ENCODE data around the gene ADARB2.

Gene ADARB2

GRCh38 chr10:1211844-1212570, 525.3 kb downstream of the ADARB2 start:
- FAIRE-seq: no peak
- no peak for DNase-seq (ENCODE audit: insufficient read length, low spot score)

GRCh38 chr10:1210667-1211066, 526.7 kb downstream of the ADARB2 start:
- FAIRE-seq (no peak), DNase-seq (ENCODE audit: insufficient read length, low spot score) (no peak)
- no peak for TF ChIP-seq POLR2A (IDR thresholded peaks at IDR 0.05; ENCODE audit: low read depth, low read length)

More at GRCh38 chr10:1211844-1212570, 525.3 kb downstream of the ADARB2 start:
- TF ChIP-seq POLR2A (IDR thresholded peaks at IDR 0.05; ENCODE audit: low read depth, low read length): no peak

GRCh38 chr10:1209355-1209979, 527.9 kb downstream of the ADARB2 start:
- TF ChIP-seq POLR2A (IDR thresholded peaks at IDR 0.05; ENCODE audit: low read depth, low read length): no peak
- no peak for FAIRE-seq
- no peak for DNase-seq (ENCODE audit: insufficient read length, low spot score)

- FAIRE-seq: no peak
- no peak for TF ChIP-seq POLR2A (IDR thresholded peaks at IDR 0.05; ENCODE audit: low read depth, low read length)
- no peak for DNase-seq (ENCODE audit: insufficient read length, low spot score)
Measured at GRCh38 chr10:1208366-1209311, 528.7 kb downstream of the ADARB2 start.

- DNase-seq (ENCODE audit: insufficient read length, low spot score) (no peak), FAIRE-seq (no peak)
- no peak for TF ChIP-seq POLR2A (IDR thresholded peaks at IDR 0.05; ENCODE audit: low read depth, low read length)
Measured at GRCh38 chr10:1206601-1207000, 530.7 kb downstream of the ADARB2 start.

- FAIRE-seq (no peak), DNase-seq (ENCODE audit: insufficient read length, low spot score) (no peak)
- TF ChIP-seq POLR2A (IDR thresholded peaks at IDR 0.05; ENCODE audit: low read depth, low read length): no peak
Measured at GRCh38 chr10:1206101-1206500, 531.2 kb downstream of the ADARB2 start.

- FAIRE-seq (no peak), DNase-seq (ENCODE audit: insufficient read length, low spot score) (no peak)
- no peak for TF ChIP-seq POLR2A (IDR thresholded peaks at IDR 0.05; ENCODE audit: low read depth, low read length)
Measured at GRCh38 chr10:1205450-1206030, 531.8 kb downstream of the ADARB2 start.

- FAIRE-seq: no peak
- no peak for DNase-seq (ENCODE audit: insufficient read length, low spot score)
- no peak for TF ChIP-seq POLR2A (IDR thresholded peaks at IDR 0.05; ENCODE audit: low read depth, low read length)
Measured at GRCh38 chr10:1204434-1205326, 532.6 kb downstream of the ADARB2 start.

GRCh38 chr10:1203704-1204103, 533.6 kb downstream of the ADARB2 start:
- TF ChIP-seq POLR2A (IDR thresholded peaks at IDR 0.05; ENCODE audit: low read depth, low read length): no peak
- DNase-seq (ENCODE audit: insufficient read length, low spot score): no peak
- no peak for FAIRE-seq

- no peak for DNase-seq (ENCODE audit: insufficient read length, low spot score)
- TF ChIP-seq POLR2A (IDR thresholded peaks at IDR 0.05; ENCODE audit: low read depth, low read length): no peak
- FAIRE-seq: no peak
Measured at GRCh38 chr10:1203216-1203615, 534.1 kb downstream of the ADARB2 start.

GRCh38 chr10:1202343-1202742, 535.0 kb downstream of the ADARB2 start:
- DNase-seq (ENCODE audit: insufficient read length, low spot score): peak; percentile 21

GRCh38 chr10:1200866-1201807, 536.2 kb downstream of the ADARB2 start:
- FAIRE-seq (no peak), DNase-seq (ENCODE audit: insufficient read length, low spot score) (no peak)
- TF ChIP-seq POLR2A (IDR thresholded peaks at IDR 0.05; ENCODE audit: low read depth, low read length): no peak

More at GRCh38 chr10:1202343-1202742, 535.0 kb downstream of the ADARB2 start:
- no peak for TF ChIP-seq POLR2A (IDR thresholded peaks at IDR 0.05; ENCODE audit: low read depth, low read length)
- FAIRE-seq: no peak
